NK-92 (cell line): Measurements from ENCODE around the gene PKIG.

Experiments used
- DNase-seq: peaks from one replicate; lab custom pipeline; 2025; ENCODE audit not compliant: unreplicated experiment; lab: John Stamatoyannopoulos, UW

PKIG gene

DNA sequence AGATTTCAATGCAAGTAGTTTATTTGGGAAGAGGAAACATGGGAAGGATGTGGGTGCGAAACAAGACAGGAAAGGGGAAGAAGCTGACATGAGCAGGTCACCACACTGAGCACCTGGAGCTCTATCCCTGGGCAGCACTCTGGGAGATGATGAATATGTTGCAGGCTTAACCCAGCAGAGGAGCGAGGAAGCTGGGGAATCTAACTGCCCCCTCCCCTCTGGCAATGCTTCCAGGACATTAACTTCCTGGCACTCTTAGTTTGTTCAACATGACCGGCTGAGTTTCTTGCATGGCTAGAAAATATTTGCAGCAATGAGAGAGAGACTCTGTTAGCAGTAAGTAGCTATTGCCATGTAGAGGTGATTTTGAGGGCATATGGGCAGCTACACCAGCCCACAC lies 74.1 kb downstream of the PKIG start:
- DNase-seq: no peak

DNA sequence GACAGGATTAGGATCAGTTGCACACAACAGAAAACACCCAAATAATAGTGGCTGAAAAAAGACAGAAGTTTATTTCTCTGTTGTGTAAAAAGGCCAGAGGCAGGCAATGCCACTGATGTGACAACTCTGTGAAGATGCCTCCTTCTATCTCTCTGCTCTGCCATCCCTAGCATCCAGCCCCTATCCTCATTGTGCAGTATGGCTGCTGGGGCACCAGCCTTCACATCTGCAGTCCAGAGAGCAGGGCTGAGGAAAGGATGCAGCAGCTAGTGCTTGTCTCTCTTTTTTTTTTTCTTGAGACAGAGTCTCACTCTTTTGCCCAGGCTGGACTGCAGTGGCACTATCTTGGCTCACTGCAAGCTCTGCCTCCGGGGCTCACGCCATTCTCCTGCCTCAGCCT lies 75.5 kb downstream of the PKIG start:
- no peak for DNase-seq

DNA sequence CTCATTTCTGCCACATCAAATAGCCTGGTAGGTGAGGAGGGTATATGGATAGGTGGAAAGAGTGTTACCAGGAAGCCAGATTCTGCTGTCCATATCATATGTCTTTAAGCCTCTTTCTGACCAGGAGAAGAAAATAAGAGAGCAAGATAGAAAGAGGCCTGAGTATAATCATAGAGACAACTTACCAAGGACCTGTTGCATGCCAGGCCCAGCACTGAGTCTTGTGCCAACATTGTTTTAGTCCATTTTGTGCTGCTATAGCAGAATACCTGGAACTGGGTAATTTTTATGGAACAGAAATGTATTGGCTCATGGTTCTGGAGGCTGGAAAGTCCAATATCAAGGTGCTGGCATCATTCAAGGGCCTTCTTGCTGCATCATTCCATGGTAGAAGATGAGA lies 76.4 kb downstream of the PKIG start:
- no peak for DNase-seq

DNA sequence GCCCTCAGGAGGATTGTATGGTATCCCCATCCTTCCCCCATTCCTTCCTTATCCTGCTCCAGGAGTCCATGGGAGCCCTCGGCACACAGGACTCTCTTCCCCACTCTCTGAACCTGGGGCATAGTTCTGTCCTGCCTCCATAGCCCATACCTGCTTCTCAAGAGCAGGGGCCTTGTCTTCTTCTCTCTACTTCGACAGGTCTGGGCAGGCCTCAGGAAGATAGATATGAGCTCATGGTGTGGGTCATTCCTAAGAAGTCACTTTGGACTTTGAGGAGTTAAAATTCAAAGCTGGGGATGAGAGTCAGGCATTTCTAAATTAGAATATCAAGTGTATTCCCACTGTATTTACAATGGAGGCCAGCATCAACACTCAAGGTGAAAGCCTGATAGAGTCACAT lies 77.6 kb downstream of the PKIG start:
- DNase-seq: no peak

DNA sequence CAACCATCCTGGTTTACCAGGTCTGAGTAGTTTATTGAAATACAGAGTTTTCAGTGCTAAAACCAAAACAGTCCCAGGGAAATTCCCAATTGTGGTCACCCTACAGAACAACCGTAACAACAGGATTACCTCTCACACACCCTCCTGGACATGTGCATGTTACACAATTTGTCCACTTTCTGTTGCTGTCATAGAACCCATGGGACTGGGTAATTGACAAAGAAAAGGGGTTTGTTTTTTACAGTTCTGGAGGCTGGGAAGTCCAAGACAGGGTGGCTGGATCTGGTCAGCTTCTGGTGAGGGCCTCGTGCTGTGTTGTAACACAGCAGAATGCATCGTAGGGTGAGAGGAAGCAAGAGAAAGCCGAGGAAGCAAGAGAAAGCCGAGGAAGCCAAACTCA lies 78.2 kb downstream of the PKIG start:
- DNase-seq: no peak

DNA sequence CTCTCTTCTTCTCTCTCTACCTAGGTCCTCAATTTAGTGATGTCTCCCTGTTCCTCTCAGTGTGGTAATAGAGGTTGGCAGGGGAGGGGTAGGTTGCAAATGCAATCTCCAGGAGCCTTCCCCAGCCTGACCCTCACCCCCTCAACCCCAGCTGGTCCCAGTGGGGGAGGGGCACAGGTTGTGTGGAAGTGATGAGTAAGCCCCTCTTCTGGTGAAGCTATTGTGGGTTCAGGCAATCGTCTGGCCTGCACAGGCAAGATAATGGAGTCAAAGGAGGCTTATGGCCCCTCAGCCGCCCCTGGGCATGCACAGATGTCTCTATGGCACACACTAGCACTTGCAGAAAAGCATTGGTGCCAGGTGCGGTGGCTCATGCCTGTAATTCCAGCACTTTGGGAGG lies 79.9 kb downstream of the PKIG start:
- DNase-seq: no peak

DNA sequence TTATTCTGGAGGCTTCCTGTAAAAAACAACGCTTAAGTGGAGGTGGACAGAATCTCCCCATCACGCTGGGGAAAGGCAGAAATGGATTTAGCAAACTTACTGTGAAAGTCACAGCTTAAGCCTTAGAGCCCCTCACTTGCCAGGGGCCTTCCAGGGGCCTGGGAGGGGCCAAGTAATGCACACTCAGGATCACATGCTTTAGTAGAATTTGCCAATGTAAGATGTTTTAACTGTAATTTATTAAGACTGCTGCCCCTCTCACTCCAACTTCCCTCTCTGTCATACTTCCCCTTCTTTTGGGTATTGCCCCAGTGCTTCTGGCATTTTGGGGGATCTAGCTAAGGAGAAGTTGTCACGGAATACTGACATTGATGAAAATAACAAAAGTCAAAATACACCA lies 81.8 kb downstream of the PKIG start:
- no peak for DNase-seq

DNA sequence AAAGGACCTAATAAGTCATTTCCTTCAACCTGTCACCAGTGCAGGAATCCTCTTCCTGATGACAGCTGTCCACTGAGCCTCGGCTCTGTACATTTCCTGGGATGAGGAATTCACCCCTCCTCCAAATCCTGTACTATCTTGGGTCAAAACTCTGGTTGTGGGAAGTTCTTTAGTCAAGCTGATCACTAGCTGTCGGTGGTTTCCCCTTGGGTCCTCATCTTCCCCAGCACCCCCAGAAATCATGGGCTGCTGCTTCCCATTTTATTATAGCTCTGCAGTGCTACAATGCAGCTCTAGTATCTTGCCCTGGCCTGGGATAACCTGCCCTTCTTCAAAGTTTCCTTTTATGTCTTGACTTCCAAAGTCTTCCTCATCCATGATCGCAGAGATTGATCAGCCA lies 83.7 kb downstream of the PKIG start:
- DNase-seq: no peak
